NCI-H2029 (cell line): ENCODE measurements around the gene PAK5.

ENCODE experiments used
- DNase-seq: peaks from one replicate; lab custom pipeline; 2025; lab: John Stamatoyannopoulos, UW

The PAK5 gene

DNA sequence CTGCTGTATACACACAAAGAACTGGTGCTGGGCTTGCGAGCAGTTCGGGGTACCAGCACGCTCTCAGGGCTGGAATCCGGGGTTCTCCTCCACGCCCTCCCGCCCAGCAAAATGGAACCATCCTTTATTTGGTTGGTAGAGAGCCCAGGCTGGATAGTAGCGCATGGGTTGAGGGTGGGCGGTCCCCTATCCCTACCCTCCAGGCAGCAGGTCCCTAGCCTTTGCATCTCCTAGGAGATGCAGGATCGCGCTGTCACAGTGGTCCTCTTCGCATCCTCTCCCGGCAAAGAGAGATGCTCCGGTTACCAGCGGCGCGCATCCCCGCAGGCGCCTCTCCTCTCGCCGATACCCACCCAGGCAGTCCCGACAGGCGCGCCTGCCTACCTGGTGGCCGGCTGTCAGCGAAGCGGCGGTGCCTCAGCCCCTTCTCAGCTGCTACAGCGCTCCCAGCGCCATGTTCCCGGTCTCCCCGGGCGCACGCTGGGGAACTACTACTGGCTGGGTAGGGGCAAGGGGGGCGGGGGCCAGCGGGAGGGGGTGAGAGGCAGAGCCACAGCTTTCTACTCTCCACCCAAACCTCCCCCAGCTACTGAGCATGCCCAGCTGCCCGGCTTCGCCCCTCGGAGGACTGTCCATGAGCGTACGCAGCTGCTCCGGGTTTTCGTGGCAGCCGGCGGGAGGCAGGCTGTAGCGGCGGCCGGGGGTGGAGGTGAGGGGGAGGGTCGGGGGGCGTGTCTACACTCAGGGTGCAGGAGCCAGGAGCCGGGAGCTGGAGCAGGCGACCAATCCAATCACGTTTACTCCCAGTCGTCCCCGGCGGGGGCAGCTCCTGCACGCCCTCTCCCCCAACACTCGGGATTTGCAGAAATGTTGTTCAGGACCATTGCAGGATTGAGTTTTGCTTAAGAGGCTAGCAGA is at the start of gene PAK5:
Gene PAK5, minus strand, starts transcription at position 699 of the 918 bp plus-strand sequence. CDS start 194,748 bp downstream, outside the sequence.
- DNase-seq, result peak; percentile 73

DNA sequence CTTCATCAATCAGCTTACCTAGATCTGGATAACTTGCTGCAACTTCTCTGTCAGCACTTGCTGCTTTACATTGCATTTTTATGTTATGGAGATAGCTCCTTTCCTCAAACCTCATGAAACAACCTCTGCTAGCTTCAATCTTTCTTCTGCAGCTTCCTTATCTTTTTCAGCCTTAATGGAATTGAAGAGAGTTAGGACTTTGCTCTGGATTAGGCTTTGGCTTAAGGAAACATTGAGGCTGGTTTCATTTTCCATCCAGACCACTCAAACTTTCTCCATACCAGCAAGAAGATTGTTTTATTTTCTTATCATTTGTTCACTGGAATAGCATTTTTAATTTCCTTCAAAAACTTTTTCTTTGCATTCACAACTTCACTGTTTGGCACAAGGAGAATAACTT is 48.8 kb upstream of the PAK5 start:
- no peak for DNase-seq

DNA sequence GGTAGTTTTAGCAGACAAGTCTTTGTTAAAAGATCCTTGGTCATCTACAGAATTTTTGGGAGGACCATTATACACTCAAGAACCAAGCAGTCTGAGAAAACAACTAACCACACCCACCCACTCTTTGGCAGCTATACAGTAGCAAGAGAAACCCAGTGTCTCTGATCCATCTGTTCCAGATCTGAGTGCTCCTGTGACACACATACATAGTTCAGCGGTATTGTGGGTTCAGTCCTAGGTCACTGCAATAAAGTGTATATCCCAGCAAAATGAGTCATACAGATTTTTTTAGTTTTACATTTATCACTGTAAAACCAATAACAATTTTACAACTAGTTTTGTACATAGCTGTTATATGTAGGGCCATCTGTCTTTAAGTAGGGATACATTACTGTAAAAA is 47.4 kb upstream of the PAK5 start:
- DNase-seq, result no peak

DNA sequence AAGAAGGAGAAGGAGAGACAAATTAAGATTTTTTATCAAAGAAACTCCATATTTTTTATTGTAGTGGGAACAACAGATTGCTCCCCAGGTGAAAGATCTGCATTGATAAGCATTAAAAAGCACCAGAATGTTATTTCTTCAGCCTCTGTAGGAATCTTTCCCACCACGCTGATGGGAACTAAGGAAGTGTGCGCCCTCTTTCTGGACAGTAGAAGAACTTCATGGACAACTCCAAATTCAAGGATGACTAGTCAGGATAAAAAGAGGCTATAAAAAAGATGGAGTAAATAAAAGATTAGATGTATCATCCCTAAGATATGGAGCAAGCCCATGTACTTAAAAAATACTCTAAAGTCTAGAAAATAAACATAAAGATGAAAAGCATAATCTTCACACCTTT is 45.8 kb upstream of the PAK5 start:
- DNase-seq, result no peak

- DNase-seq, result no peak
Observed at GRCh38 chr20:9884061-9884460, 45.2 kb upstream of the PAK5 start.

DNA sequence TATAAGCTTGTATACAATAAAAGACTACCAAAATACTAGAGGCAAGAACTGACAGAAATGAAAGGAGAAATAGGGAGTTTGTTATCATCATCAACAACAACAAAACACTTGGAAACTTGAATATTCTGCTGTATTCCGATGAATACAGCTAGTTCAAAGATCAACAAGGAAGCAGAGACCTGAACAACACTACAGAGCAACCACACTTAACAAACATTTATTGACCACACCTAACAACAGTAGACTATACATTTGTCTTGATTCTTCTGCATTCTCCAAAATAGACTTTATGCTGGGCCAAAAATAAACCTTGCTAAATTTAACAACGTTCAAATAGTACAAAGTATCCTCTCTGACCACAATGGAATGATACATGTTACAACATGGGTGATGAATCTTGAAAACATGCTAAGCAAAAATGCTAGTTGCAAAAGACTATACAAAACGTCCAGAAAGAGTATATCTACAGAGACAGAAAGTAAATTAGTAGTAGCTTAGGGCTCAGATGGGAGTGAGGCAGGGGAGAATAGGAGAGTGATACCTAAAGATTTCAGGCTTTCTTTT is 39.1 kb upstream of the PAK5 start:
- DNase-seq, result no peak

DNA sequence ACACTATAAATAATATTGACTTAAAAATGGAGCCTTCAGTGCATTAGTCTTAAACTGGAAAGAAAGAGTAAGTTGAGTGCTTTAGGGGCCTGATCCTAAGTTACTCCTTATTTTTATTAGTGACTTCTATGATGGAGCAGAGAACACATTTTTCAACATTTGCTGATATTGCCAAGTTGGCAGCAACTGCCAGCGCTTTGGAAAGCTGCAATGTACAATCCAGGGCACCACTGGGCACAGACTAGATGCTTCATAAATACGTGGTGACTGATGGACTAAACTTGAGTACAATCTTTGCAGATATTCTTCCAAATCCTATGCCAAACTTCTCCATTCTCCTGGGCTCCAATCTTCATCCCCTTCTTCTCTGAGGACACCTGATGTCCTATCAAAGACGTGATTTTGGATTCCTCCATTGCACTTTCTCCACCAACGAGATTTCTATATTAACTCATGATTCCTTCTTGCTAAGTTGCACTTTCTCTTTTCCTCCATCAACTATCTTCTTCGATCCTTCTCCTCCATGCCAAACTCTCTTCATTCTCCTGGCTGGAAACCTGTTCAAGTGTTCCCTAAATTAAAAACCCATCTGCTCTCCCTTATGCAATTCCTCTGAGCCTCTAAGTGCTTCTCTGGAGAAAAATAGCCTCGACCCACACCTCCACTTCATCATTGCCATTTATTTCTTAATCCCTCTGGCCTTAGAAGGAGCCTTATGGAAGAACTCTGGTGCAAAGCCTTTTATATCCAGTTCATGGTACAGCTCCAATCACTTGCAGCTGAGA is 28.5 kb upstream of the PAK5 start:
- DNase-seq, result no peak

- no peak for DNase-seq
Observed at GRCh38 chr20:9852566-9852965, 13.7 kb upstream of the PAK5 start.

GRCh38 chr20:9839626-9840025 is 750 bp upstream of the PAK5 start:
- no peak for DNase-seq

DNA sequence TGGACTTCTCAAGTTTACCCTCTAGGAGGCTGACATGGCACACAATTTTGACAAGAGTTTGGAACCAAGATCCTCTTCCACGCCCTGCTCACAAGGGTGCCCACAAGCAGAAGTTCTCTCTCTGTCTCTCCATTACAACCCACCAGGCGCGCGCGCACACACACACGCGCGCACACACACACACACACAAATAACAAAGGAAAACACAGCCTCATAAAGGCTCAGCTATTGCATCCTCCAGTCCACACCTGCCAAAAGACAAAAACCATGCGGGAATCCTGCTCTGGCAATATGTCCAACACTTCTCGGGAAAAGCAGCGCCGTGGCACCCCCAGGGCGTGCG is 870 bp downstream of the PAK5 start:
- DNase-seq, result no peak

- no peak for DNase-seq
Observed at GRCh38 chr20:9837634-9838033, 1.2 kb downstream of the PAK5 start.

DNA sequence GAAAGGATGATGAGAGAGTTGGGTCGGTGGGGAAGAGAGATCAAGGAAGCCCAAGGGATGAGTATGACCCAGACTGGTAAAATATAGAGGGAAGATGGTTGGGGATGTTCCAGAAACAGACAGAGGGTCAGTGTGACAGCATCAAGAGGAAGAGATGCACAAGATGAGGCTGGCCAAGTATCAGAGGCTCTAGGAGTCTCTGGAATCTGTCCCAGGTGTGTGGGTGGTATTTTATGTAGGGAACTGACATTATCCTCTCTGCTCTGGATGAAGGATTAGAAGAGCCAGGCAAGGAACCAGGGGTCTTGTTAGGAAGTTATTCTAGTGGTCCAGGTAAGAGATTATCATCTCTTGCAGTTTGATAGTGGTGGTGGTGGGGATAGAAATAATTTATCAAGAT is 3.6 kb downstream of the PAK5 start:
- DNase-seq, result no peak

DNA sequence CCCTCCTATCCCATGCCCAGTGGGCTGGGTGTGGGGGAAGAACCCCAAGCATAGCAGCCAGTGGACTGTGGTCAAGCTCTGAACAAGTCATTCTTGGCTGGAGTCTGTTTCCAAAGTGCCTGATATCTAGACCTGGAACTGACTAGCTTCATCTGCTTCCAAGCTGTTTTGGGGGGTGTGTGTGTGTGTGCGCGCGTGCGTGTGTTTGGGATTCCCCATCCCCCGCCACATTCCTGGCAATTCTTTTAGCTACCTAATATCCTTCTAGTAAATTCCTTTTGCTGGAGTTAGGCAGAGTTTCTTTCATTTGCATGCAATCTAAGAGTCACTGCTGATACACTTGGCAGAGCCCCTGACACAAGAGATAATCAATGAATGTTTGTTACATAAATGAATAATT is 7.8 kb downstream of the PAK5 start:
- DNase-seq, result no peak

GRCh38 chr20:9829835-9830234 is 9.0 kb downstream of the PAK5 start:
- DNase-seq, result no peak

- no peak for DNase-seq
Observed at GRCh38 chr20:9817654-9818053, 21.2 kb downstream of the PAK5 start.

- DNase-seq, result no peak
Observed at GRCh38 chr20:9815632-9816031, 23.2 kb downstream of the PAK5 start.

DNA sequence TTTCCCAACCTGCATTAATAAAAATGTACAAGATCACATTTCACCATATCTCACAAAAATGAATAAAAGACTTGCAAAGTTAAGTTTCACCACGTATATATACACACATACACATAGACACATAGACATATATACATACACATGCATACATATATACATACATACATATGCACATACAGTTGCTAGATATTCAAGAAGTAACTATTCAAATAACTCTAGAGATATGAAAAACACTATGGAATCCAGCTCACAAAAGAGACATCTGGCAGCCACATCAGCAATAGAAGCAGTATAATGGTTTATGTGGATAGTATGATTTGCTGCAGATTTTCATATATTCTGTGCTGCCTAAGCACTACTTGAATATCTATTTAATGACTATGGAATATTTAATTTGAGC is 28.1 kb downstream of the PAK5 start:
- DNase-seq, result no peak

GRCh38 chr20:9809271-9809670 is 29.6 kb downstream of the PAK5 start:
- no peak for DNase-seq

DNA sequence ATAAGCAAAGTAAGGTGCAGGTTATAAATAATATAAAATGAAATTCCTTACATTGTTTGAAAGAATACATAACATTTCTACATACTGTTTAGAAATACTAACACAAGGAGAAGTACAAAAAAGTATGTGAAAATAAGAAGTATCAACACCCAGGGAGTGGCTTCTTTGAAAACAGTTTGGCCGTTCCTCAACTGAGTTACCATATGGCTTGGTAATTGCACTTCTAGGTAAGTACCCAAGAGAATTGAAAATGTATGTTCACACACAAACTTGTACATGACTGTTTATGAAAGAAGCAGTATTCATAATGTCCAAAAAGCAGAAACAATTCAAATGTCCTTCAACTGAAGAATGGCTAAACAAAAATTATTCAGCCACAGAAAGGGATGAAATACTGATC is 30.7 kb downstream of the PAK5 start:
- no peak for DNase-seq

GRCh38 chr20:9807136-9807535 is 31.7 kb downstream of the PAK5 start:
- DNase-seq, result no peak

- DNase-seq, result no peak
Observed at GRCh38 chr20:9800421-9800820, 38.5 kb downstream of the PAK5 start.

- no peak for DNase-seq
Observed at GRCh38 chr20:9794831-9795230, 44.0 kb downstream of the PAK5 start.

- DNase-seq, result no peak
Observed at GRCh38 chr20:9792674-9793073, 46.2 kb downstream of the PAK5 start.
